Mucosa of descending colon (tissue), 3 donors: ENCODE measurements around the gene CKAP4. TPM values are rescaled to one million over a fixed set of nuclear protein-coding genes. Genes with fewer than 3 reads are reported as not detected.

Experiments used
- ATAC-seq: fragments of 200-7000 bp; cut with Tn5 transposase; one replicate; pipeline ENCODE4 v1.9.1; 2020; ENCODE audit warnings: mild to moderate bottlenecking, moderate library complexity
- DNase-seq, 3 donors: peaks; one replicate each; pipeline ENCODE4 v3.0.0-alpha.2; 2020
- H3K36me3 ChIP-seq: fragments of 200-600 bp; one replicate; pipeline ENCODE4 v1.8.0; 2021; ENCODE audit warnings: low read depth, mild to moderate bottlenecking
- H3K4me1 ChIP-seq: fragments of 200-600 bp; one replicate; pipeline ENCODE4 v1.8.0; 2021; ENCODE audit warnings: low read depth, mild to moderate bottlenecking
- H3K4me3 ChIP-seq: fragments of 200-600 bp; one replicate; pipeline ENCODE4 v1.8.0; 2021; ENCODE audit warnings: mild to moderate bottlenecking
- H3K9me3 ChIP-seq: fragments of 200-600 bp; one replicate; pipeline ENCODE4 v1.8.0; 2021; ENCODE audit warnings: mild to moderate bottlenecking
- CTCF ChIP-seq: fragments of 200-600 bp; IDR thresholded peaks from one replicate; pipeline ENCODE4 v1.8.0; 2022; ENCODE audit warnings: antibody characterized with exemption, mild to moderate bottlenecking
- intact Hi-C, 2 donors: fragments of 100-400 bp; cut with DNase I in 1 of 2; cut with micrococcal nuclease in 1 of 2; formaldehyde crosslinking; loops; one replicate each; pipeline versions ENCODE4 v1.11.0 to v1.11.1; 2022; cut with DNase I, micrococcal nuclease
- total RNA-seq, 3 donors: library from RNA; stranded (reverse); fragmentation: NEBNext Ultra II Directional in 2 of 3; extraction: Animal tissue kit (Norgen Biotek cat#: 25700) in 2 of 3; gene quantifications; one replicate each; pipeline versions ENCODE4 v1.2.1 to v1.2.4, GENCODE V29; 2021 to 2023
- donor health status: DM: no; HTN: no; CAD: no; lungs with moderate emphysema.
- donor health status: DM: no; HTN: no; CAD: no.
- donor health status: DM: no; HTN: yes; CAD: no.

CKAP4 gene
- total RNA-seq, 3 donors from 2014 or later = 40.6 to 103 (median 46.8) TPM

- H3K36me3 ChIP-seq = no peaks in the 10 kb centered on the region
- ATAC-seq (no peak), DNase-seq (no peak)
- H3K4me3 ChIP-seq = no peak overlapping the region
- no peak for TF ChIP-seq CTCF
- H3K4me1 ChIP-seq = peaks cover 15% of the 10 kb centered on the region
- intact Hi-C loops = loop anchor here in 1 of 2 donors (10.0 kb wide), 1 partner anchor 49 kb away; no protein-coding TSS in a partner anchor
- no peaks in the 10 kb centered on the region for H3K9me3 ChIP-seq
Observed at GRCh38 chr12:106273491-106273890, 25.7 kb upstream of the CKAP4 start.

DNA sequence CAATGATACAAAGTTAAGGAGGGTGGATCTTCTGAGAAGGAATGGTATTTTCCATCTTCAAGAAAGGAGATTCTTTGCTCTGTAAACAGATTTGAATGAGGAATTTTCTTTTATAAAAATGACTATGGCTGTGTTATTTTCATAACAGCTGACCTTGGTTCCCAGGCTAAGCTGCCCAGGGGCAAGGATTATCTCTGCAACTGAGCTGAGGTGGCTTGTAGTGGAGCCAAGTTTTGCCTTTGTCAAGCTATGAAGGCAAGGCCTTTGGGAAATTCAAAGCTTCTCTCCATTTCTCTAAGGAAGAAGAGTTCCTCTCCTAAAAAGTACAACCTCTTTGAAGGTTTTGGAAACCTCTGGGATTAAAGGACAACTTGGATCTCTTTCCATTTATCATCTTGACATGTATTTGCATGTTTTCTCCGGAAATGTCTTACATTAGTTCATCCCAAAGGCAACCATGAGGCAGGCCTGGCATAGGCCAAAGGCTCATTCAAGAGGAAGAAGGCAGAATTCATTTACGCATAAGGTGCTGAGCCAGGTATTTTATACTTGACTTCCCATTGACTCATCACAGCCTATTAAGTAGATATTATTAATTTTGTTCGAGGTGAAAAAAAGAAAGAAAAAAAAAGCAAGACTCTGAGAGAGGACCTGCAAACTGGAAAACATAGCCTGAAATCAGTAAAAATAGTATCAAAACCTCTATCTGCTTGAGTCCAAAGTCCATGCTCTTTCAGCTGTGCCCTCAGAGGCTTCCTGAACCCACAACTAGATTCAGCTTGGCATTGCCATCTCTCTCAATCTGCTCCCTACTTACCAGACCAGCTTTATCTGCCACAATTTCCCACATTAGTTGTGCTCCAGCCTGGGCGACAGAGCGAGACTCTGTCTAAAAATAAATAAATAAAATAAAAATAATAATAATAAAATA is 24.0 kb upstream of the CKAP4 start:
- intact Hi-C loops = loop anchor here in 1 of 2 donors (10.0 kb wide), 1 partner anchor 47 kb away; no protein-coding TSS in a partner anchor
- H3K4me3 ChIP-seq = no peak overlapping the region
- no peaks in the 10 kb centered on the region for H3K9me3 ChIP-seq
- DNase-seq (no peak), ATAC-seq (no peak)
- no peak for TF ChIP-seq CTCF
- no peaks in the 10 kb centered on the region for H3K36me3 ChIP-seq
- H3K4me1 ChIP-seq = peaks cover 15% of the 10 kb centered on the region

DNA sequence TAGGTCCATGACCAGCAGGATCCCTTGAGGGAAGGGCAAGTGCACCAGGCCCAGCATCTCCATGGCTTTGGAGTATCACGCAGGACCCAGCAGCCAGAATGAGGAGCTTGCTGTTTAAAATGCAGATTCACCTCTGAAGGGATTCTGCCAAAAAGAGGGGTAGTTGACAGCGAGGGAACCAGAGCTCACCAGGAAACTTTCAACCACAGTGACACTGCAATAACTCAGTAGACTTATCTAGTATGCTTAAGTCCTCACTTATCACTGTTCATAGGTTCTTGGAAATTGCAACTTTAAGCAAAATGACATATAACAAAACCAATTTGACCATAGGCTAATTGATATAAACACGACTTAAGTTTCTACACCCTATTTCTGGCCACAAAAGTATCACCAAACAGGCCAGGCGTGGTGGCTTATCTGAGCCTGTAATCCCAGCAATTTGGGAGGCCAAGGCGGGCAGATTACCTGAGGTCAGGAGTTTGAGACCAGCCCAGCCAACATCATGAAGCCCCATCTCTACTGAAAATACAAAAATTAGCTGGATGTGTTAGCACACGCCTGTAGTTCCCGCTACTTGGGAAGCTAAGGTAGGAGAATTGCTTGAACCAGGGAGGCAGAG is 21.4 kb upstream of the CKAP4 start:
- Histone ChIP-seq H3K36me3 (no peaks in the 10 kb centered on the region), H3K9me3 (no peaks in the 10 kb centered on the region), H3K4me3 (no peak overlapping the region), H3K4me1 (peaks cover 2% of the 10 kb centered on the region)
- intact Hi-C loops = no loop called here
- no peak for TF ChIP-seq CTCF
- DNase-seq (no peak), ATAC-seq (no peak)

GRCh38 chr12:106267535-106267934 is 19.7 kb upstream of the CKAP4 start:
- ATAC-seq (no peak), DNase-seq (no peak)
- no peak overlapping the region for H3K4me3 ChIP-seq
- no peaks in the 10 kb centered on the region for H3K9me3 ChIP-seq
- TF ChIP-seq CTCF = no peak
- H3K36me3 ChIP-seq = no peaks in the 10 kb centered on the region
- intact Hi-C loops = no loop called here
- H3K4me1 ChIP-seq = no peaks in the 10 kb centered on the region

- DNase-seq = no peak
- H3K4me1 ChIP-seq = no peaks in the 10 kb centered on the region
- no peaks in the 10 kb centered on the region for H3K9me3 ChIP-seq
- intact Hi-C loops = no loop called here
- no peak for TF ChIP-seq CTCF
- H3K4me3 ChIP-seq = no peak overlapping the region
- no peak for ATAC-seq
- H3K36me3 ChIP-seq = no peaks in the 10 kb centered on the region
Observed at GRCh38 chr12:106265116-106265515, 17.3 kb upstream of the CKAP4 start.
